Stimulated activated CD4-positive, alpha-beta T cell treated with anti-CD3 and anti-CD28 coated beads, Interleukin-12 subunit alpha, Interleukin-12 subunit beta, amount 100 ng/mL, for 4 hours (primary cell): ENCODE results near the gene GNB1L.

ENCODE experiments used
- DNase-seq: peaks from one replicate; pipeline ENCODE4 v3.0.0-alpha.2; 2020

The GNB1L gene, protein sequence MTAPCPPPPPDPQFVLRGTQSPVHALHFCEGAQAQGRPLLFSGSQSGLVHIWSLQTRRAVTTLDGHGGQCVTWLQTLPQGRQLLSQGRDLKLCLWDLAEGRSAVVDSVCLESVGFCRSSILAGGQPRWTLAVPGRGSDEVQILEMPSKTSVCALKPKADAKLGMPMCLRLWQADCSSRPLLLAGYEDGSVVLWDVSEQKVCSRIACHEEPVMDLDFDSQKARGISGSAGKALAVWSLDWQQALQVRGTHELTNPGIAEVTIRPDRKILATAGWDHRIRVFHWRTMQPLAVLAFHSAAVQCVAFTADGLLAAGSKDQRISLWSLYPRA

GRCh38 chr22:19854778-19855503 lies at the start of gene GNB1L, which contains the start of gene RTL10:
Gene GNB1L, minus strand, starts transcription at chr22:19854874. Its CDS starts 33,519 bp downstream, at chr22:19821355.
Gene RTL10, minus strand, starts transcription at chr22:19854874. Its CDS starts 2,613 bp downstream, at chr22:19852261.
- DNase-seq: peak; percentile 96

GRCh38 chr22:19904174-19904856 lies 49.6 kb upstream of the GNB1L start:
- no peak for DNase-seq

GRCh38 chr22:19903513-19903912 lies 48.8 kb upstream of the GNB1L start:
- no peak for DNase-seq

GRCh38 chr22:19903031-19903430 lies 48.4 kb upstream of the GNB1L start:
- no peak for DNase-seq

GRCh38 chr22:19902245-19902715 lies 47.6 kb upstream of the GNB1L start:
- DNase-seq: no peak

DNA sequence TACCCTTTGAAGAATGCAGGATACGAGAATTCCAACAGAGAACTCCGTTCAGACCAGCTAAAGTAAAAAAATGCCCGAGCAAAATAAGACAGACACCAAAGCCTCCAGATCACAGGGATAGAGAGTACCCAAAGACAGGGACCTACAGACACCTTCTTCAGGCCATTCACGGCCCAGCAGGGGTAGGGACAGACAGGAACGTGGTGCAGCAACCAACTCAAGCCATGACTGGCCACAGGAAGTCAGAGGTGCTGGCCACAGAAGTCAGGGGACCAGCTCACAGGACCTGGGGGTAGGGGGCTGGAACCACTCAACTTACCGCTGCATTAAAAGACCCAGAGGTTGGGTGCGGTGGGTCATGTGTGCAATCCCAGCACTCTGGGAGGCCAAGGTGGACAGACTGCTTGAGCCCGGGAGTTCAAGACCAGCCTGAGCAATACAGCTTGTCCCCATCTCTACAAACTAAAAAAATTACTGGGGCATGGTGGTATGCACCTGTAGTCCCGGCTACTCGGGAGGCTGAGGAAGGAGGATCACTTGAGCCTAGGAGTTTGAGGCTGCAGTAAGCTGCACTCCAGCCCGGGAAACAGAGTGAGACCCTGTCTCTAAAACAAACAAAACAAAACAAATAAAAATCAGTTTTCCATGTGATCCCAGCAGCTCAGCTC lies 47.0 kb upstream of the GNB1L start:
- no peak for DNase-seq

- no peak for DNase-seq
Measured at GRCh38 chr22:19900707-19901436, 46.2 kb upstream of the GNB1L start.

GRCh38 chr22:19898831-19899567 lies 44.3 kb upstream of the GNB1L start:
- no peak for DNase-seq

- DNase-seq: no peak
Measured at GRCh38 chr22:19898145-19898544, 43.5 kb upstream of the GNB1L start.

DNA sequence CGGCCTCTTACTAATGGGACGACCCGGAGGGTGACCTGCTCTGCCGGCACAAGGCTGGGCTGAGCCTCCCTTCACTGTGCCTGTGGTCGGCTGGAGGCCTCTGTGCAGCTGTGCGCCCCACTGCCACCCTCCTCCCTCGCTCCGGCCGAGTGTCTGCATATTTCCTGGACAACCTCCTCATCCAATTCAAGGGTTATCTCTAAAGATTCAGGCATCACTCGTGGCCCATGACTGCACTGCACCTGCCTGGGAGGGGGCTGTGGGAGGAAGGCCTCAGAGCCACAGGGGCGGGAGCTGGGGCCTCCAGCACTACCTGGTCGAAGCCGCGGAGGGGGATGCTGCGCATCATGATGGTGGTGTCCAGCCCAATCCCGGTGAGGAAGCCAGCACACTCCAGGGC lies 43.1 kb upstream of the GNB1L start:
- DNase-seq: no peak

DNA sequence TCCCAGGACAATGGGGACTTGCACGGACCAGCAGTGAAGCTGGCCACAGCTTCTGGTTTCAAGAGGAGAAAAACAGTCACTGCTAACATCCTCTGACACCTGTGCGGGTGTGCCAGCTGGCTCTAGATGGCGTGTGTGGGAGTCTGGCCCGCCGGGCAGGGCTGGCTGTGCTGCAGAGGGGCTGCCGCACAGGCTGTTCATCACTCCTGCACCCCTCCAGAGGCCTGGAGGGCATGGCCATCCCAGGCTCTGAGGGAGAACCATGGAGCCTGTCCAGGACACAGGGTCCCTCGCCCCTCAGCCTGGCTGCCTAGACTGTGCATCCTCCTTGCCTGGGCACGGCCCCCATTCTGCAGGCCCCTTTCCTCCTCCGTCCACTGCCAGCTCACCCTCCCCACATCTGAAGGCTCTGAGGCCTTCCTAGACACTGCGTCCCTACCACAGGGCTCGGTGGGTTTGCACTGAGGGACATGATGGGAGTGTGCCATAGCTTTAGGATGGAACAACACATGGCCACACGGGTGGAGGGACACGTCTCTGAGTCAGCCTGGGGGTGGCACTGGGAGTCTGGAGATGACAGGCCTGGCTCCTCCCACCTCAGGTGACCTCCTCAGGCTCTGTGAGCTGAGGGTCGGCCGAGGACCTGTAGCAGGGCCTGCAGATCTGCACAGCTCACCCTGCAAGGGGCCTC lies 42.1 kb upstream of the GNB1L start:
- no peak for DNase-seq

DNA sequence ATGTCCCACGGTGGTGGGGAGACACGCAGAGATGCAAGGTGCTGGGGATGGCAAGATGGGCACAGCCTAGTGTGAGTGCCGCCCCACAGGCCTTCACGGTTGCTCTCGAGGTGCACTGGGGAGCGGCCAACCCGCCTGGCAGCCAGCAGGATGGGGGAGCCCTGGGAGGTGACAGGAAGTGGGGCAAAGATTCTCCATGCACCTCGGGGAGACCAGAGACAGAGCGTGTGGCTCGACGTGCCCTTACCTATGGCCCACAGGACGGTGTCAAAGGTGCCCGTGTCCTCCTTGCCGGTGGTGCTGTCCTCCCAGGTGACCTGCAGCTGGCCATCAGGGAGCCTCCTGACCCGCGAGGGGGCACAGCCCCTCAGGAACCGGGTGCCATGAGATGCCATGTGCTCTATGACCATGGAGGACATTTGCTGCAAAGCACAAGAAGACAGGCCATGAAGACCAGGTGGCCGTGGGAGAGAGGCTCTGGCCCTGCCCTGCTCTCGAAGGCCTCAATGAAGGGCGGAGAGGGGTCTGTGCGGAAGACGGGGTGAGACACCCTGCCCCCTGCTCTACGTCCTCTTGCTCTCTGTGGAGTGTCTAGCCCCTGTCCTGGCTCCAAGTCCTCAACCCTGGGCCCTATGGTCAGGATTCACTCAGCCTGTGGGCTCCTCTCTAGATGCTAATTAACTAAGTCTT lies 40.6 kb upstream of the GNB1L start:
- DNase-seq: no peak

GRCh38 chr22:19893363-19893762 lies 38.7 kb upstream of the GNB1L start:
- DNase-seq: no peak

DNA sequence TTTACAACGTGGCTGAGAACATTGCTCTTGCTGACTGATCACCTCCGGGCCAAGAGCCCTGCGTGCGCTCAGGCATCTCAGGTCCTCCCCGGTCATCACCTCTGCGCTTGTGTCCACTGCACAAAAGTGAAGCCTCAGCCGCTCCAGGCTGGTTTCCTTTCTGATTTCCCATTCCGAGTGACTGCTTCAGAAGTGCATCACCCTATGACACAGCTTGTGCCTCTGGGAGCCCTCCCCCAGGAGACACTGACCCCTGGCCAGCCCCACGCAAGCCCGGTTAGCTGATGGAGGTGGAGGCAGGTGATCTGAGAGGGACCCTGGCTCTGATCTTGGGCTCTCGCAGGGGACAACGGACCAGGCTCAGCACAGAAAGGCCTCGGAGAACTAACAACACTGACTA lies 38.3 kb upstream of the GNB1L start:
- no peak for DNase-seq

DNA sequence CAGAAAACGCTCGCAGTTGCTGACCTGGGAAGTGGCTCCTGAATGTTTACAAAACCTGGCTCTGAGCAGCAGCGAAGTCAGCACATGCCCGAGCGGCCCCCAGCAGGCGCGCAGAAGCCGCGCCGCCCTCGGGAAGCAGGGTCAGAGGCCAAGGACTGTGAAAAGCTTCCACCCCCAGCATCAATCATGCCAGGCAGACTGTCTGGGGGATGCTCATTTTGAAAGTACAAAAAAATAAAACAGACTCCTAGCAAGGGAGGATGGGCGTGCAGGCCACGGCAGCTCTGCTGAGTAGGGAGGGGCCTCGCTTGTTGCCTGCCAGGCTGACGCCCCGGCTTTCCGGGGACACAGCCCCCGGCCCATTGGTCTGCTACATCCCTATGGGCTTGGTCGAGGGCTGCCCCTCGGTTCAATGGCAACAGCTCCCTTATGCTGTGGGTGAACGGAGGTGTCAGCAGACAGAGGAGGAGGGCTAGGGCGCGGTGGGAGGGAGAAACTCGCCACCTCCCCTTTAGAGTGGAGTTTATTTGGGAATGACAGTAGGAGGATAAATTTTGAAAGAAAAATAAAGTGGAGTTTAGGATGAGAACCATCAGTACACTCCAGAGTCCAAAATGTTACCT lies 37.7 kb upstream of the GNB1L start:
- DNase-seq: peak; percentile 59

GRCh38 chr22:19891317-19892256 lies 36.9 kb upstream of the GNB1L start:
- peak; percentile 74 for DNase-seq

DNA sequence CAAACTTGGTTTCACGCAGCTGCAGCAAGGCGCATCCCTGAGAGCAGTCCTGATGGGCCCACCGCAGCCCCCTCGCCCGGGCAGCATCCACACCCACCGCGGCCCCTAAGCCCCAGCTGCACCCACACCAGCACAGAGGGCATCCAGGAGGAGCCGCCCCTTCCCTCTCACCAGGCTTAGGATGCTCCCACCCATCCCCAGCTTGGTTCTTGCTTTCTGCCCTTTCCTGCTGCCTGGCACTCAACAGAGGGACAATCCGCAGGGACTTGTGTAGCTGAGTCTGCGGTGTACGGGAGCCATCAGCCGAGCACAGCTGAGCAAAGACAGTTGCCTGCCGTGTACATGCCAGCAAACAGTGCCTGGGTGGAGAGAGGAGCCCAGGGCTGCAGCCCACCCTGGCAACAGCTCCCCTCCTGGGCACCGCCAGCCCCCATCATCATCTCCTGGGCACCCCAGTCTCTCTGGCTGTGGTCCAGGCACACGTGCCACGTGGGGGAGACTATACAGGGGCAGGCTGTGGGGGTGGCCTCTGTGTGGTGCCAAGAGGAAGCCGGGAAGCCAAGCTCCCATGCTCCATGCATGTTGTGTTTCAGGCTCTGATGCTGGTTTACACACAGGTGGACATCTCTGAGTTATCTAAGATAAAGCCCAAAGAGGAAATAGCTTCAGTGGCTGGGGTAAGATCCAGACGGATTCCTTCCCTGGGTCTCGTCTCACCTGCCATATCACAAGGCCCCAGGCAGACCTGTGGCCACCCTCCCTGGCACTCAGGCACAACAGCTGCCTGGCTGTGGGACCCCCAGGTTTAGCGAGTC lies 36.0 kb upstream of the GNB1L start:
- DNase-seq: no peak

DNA sequence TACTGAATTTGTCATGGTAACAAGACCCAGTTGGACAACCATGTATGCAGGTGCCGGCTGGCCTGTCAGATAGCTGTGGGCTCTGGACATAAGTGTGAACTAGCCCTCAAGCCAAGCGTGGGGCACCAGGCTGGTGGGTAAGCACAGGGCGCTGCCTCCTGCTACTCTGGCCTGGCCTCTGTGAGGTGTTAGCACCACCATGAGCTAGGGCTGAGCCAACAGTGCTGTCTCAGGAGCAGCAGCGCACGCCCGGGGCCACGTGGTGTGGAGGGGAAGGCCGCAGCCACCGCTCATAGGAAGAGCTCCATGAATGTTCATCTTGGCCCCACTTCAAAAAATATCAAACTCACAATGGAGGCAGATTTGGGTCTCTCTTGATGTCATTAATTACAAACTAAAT lies 35.3 kb upstream of the GNB1L start:
- DNase-seq: peak; percentile 47
